Endothelial cell of umbilical vein (primary cell): ENCODE measurements around the gene SEC14L1. TPM values are rescaled to one million over a fixed set of nuclear protein-coding genes. Genes with fewer than 3 reads are reported as not detected.

Source experiments
- BruUV-seq: library from RNA; stranded (reverse); fragments of 400-500 nt; replicated peaks from 2 replicates; lab custom pipeline; 2021; lab: Mats Ljungman, UMichigan
- CTCF ChIA-PET: fragments of 300-600, 350-600 bp; sonication (Branson Sonifier 250); formaldehyde crosslinking; loops from one replicate; lab custom pipeline; 2021; ENCODE audit warnings: antibody characterized with exemption, inconsistent platforms; lab: Charles Lee
- POLR2A ChIA-PET: fragments of 300-600, 350-600 bp; sonication (Branson Sonifier 250); formaldehyde crosslinking; loops from one replicate; lab custom pipeline; 2021; ENCODE audit warnings: antibody characterized with exemption, inconsistent platforms; lab: Charles Lee
- DNase-seq: peaks from one replicate; pipeline ENCODE4 v3.0.0-alpha.2; 2011; ENCODE audit warnings: low read depth, low spot score
- FAIRE-seq: peaks from 2 replicates; lab custom pipeline; 2011; peaks lifted over from hg19 to GRCh38; lab: Jason Lieb, UNC
- H2AFZ ChIP-seq: 2 replicates; pipeline ENCODE4 v1.6.0; 2012; ENCODE audit warnings: low read depth, low read length, control low read depth, inconsistent platforms
- H3K27ac ChIP-seq: 2 replicates; pipeline ENCODE4 v1.5.1; 2011; ENCODE audit warnings: low read depth, mild to moderate bottlenecking, control low read depth, low read length, moderate library complexity; ENCODE audit not compliant: insufficient read depth
- H3K27me3 ChIP-seq, 2 experiments: 2 replicates each; pipeline versions ENCODE4 v1.6.0 to v1.6.1; 2011; ENCODE audit warnings: low read length in 2 of 2, mixed read lengths in 1 of 2; ENCODE audit not compliant: control insufficient read depth in 2 of 2, insufficient read depth in 2 of 2
- H3K36me3 ChIP-seq, 2 experiments: 2 replicates in 1 of 2; 3 replicates in 1 of 2; pipeline ENCODE4 v1.5.1; 2011; ENCODE audit warnings: low read length in 2 of 2, mild to moderate bottlenecking in 1 of 2, moderate library complexity in 1 of 2; ENCODE audit not compliant: control insufficient read depth in 2 of 2, insufficient read depth in 2 of 2; ENCODE audit errors: extremely low read depth in 1 of 2
- H3K4me1 ChIP-seq: 3 replicates; pipeline ENCODE4 v1.5.1; 2011; ENCODE audit warnings: mild to moderate bottlenecking, low read length; ENCODE audit not compliant: control insufficient read depth, insufficient read depth; ENCODE audit errors: extremely low read depth
- H3K4me2 ChIP-seq: 2 replicates; pipeline ENCODE4 v1.6.1; 2011; ENCODE audit warnings: low read length, control low read depth, mixed read lengths; ENCODE audit not compliant: insufficient read depth
- H3K4me3 ChIP-seq, 3 experiments: fragments of 200-600 bp in 1 of 3; sonication (generic), shearing (Covaris generic) in 1 of 3; replicated peaks in 1 of 3; 2 replicates each; pipeline ENCODE4 v1.5.1; 2011 to 2016; ENCODE audit warnings: control low read depth in 3 of 3, low read length in 3 of 3, mild to moderate bottlenecking in 2 of 3, inconsistent platforms in 1 of 3, low read depth in 1 of 3, moderate library complexity in 1 of 3; ENCODE audit not compliant: insufficient read depth in 1 of 3
- H3K79me2 ChIP-seq: 2 replicates; pipeline ENCODE4 v1.6.0; 2012; ENCODE audit warnings: low read length, inconsistent platforms; ENCODE audit not compliant: control insufficient read depth, insufficient read depth
- H3K9ac ChIP-seq: replicated peaks from 2 replicates; pipeline ENCODE3; 2011; ENCODE audit warnings: low read length, control low read depth; ENCODE audit not compliant: insufficient read depth; ENCODE audit errors: extremely low read depth
- H3K9me1 ChIP-seq: replicated peaks from 3 replicates; pipeline ENCODE4 v1.6.0; 2011; ENCODE audit warnings: mild to moderate bottlenecking, low read length; ENCODE audit not compliant: control insufficient read depth, insufficient read depth; ENCODE audit errors: extremely low read depth
- H3K9me3 ChIP-seq: replicated peaks from 2 replicates; pipeline ENCODE4 v1.5.1; 2012; ENCODE audit warnings: low read length, inconsistent platforms; ENCODE audit not compliant: control insufficient read depth, insufficient read depth
- H4K20me1 ChIP-seq: replicated peaks from 2 replicates; pipeline ENCODE3; 2011; ENCODE audit warnings: mild to moderate bottlenecking, low read length; ENCODE audit not compliant: control insufficient read depth, insufficient read depth; ENCODE audit errors: extremely low read depth
- EZH2 ChIP-seq: IDR thresholded peaks from 2 replicates; pipeline ENCODE4 v1.6.1; 2012; ENCODE audit warnings: borderline replicate concordance, low read depth, mild to moderate bottlenecking, moderate library complexity, low read length, inconsistent platforms; ENCODE audit not compliant: severe bottlenecking
- FOS ChIP-seq: IDR thresholded peaks from 2 replicates; pipeline ENCODE4 v1.6.1; 2011; ENCODE audit warnings: mild to moderate bottlenecking, low read length, moderate library complexity, borderline replicate concordance; ENCODE audit not compliant: insufficient read depth
- MAX ChIP-seq: IDR thresholded peaks from 2 replicates; pipeline ENCODE4 v1.6.1; 2011; ENCODE audit not compliant: insufficient read depth, insufficient read length
- MYC ChIP-seq: IDR thresholded peaks from one replicate; pipeline ENCODE4 v1.6.1; 2011; ENCODE audit warnings: mild to moderate bottlenecking, low read depth, low read length
- POLR2A ChIP-seq: IDR thresholded peaks from 2 replicates; pipeline ENCODE4 v1.6.1; 2012; ENCODE audit warnings: low read depth, mild to moderate bottlenecking, control low read depth, low read length
- POLR2AphosphoS5 ChIP-seq: IDR thresholded peaks from 2 replicates; pipeline ENCODE4 v1.6.1; 2012; ENCODE audit warnings: low read depth, mild to moderate bottlenecking, control low read depth, low read length, moderate library complexity; ENCODE audit not compliant: insufficient read depth
- dilution Hi-C: fragments of 300-500 bp; cut with MboI; formaldehyde crosslinking; loops from one replicate; pipeline ENCODE4 v1.15.0; 2019; ENCODE audit warnings: low sequenced_read_pairs; ENCODE audit not compliant: extremely low pct_ligation_motif_present
- intact Hi-C: fragments of 100-400 bp; cut with micrococcal nuclease; formaldehyde crosslinking; loops from one replicate; pipeline ENCODE4 v1.10.0; 2022
- polyA plus RNA-seq, 4 experiments: library from polyadenylated mRNA; depleted of rRNA in 3 of 4; stranded (reverse) in 3 of 4; unstranded in 1 of 4; fragments of >200 nt; gene quantifications; 2 replicates each; pipeline versions ENCODE4 v1.2.1 to v1.2.3, GENCODE V29; 2011 to 2012; ENCODE audit warnings: missing spikeins in 1 of 4
- total RNA-seq: library from RNA; stranded (reverse); gene quantifications from 2 replicates; pipeline ENCODE4 v1.2.3, GENCODE V29; 2021

Gene SEC14L1
- total and polyA plus RNA-seq, 2 donors (not counting 3 experiments of a cell fraction or from before 2014, with no cell fraction given), result 215 to 631 TPM

GRCh38 chr17:77182205-77183172 lies 41.7 kb downstream of the SEC14L1 start:
- intact Hi-C loops, result loop anchor here (2.0 kb wide), 1 partner anchor 24 kb away; no protein-coding TSS in a partner anchor
- no peak overlapping the region for H2AFZ ChIP-seq
- FAIRE-seq (peak; percentile 61), DNase-seq (peak; percentile 56)
- H3K4me2 ChIP-seq, result peak overlapping the region; percentile 86
- TF ChIP-seq POLR2A (peak; percentile 51), POLR2AphosphoS5 (no peak), MAX (no peak), MYC (no peak)
- H3K9me1 ChIP-seq, result no peaks in the 10 kb centered on the region
- peaks cover 4 to 5% of the 10 kb centered on the region in 2 experiments for H3K36me3 ChIP-seq
- H3K27ac ChIP-seq, result peak overlapping the region; percentile 47
- no peaks in the 10 kb centered on the region for H3K27me3 ChIP-seq
- dilution Hi-C loops, result no loop called here
- POLR2A ChIA-PET, result interaction anchor here (0.6 kb wide), 1 partner anchor 33 kb away, joined by 4 read pairs; no protein-coding TSS in a partner anchor
- no TSS peak for BruUV-seq
- CTCF ChIA-PET, result interaction anchor here (0.6 to 3.1 kb wide), 15 partner anchors 11 to 100 kb away, joined by 3 to 11 read pairs (median 3); partner anchors contain the start of gene SEC14L1
- peaks cover 51% of the 10 kb centered on the region for H3K4me1 ChIP-seq
- peak overlapping the region; percentile 58 for H3K9ac ChIP-seq
- peaks cover 98% of the 10 kb centered on the region for H3K79me2 ChIP-seq
- no peaks in the 10 kb centered on the region for H3K9me3 ChIP-seq
- H4K20me1 ChIP-seq, result peaks cover 2% of the 10 kb centered on the region
- peak overlapping the region in 1 of 3 experiments; percentile 25 for H3K4me3 ChIP-seq

- CTCF ChIA-PET, result interaction anchor here (0.7 to 3.1 kb wide), 2 partner anchors 23 to 24 kb away, joined by 3 to 11 read pairs; no protein-coding TSS in a partner anchor
These were observed 43.7 kb downstream of the SEC14L1 start for GRCh38 chr17:77184474-77184873.

More at GRCh38 chr17:77184474-77184873, 43.7 kb downstream of the SEC14L1 start:
- Histone ChIP-seq H3K36me3 (peaks cover 4 to 5% of the 10 kb centered on the region in 2 experiments), H3K27ac (no peak overlapping the region), H3K9me1 (no peaks in the 10 kb centered on the region), H3K9me3 (no peaks in the 10 kb centered on the region), H3K9ac (no peak overlapping the region), H3K4me3 (no peak overlapping the region), H2AFZ (no peak overlapping the region), H3K79me2 (peaks cover 98% of the 10 kb centered on the region), H3K27me3 (no peaks in the 10 kb centered on the region), H3K4me1 (peaks cover 48% of the 10 kb centered on the region), H3K4me2 (no peak overlapping the region), H4K20me1 (peaks cover 2% of the 10 kb centered on the region)
- dilution Hi-C loops (no loop called here), intact Hi-C loops (no loop called here)
- BruUV-seq, result no TSS peak
- no peak for DNase-seq
- POLR2A ChIA-PET, result interaction anchor here (0.6 kb wide), 1 partner anchor 87 kb away, joined by 3 read pairs; no protein-coding TSS in a partner anchor
- TF ChIP-seq EZH2, result no peak
- TF ChIP-seq MYC, result no peak
- no peak for TF ChIP-seq MAX
- no peak for TF ChIP-seq POLR2AphosphoS5
- TF ChIP-seq FOS, result no peak
- FAIRE-seq, result no peak
